ENCODE results near the gene BCOR. TPM values are rescaled to one million over a fixed set of nuclear protein-coding genes. Genes with fewer than 3 reads are reported as not detected.
A peak's percentile ranks its signal among the peaks of the same experiment; 100 is the strongest.

BCOR gene
- total and polyA plus RNA-seq, 4 donors = 5.6 to 23.0 (median 11.0) TPM

- peak overlapping the region in 1 of 2 donors; percentile 19 for H3K27ac ChIP-seq (ENCODE audit: low read depth in 1 of 2, low read length in 2 of 2)
- no peaks in the 10 kb centered on the region for H3K9me3 ChIP-seq (ENCODE audit: control insufficient read depth in 4 of 4, low read length in 3 of 4)
- WGBS = 41% methylated on average over 7 of the region's 7 CpGs
- no peaks in the 10 kb centered on the region for H3K27me3 ChIP-seq (ENCODE audit: control insufficient read depth in 4 of 4, insufficient read depth in 4 of 4, low read length in 3 of 4)
- H3K9ac ChIP-seq (ENCODE audit: low read depth in 1 of 2, low read length in 2 of 2) = no peak overlapping the region
- TF ChIP-seq HNF4A (conservative IDR thresholded peaks at IDR 0.05) = peak in 1 of 2 donors; percentile 22
- no peak for TF ChIP-seq EGR1 (IDR thresholded peaks at IDR 0.05; ENCODE audit: low read depth in 2 of 2)
- no peak for TF ChIP-seq FOXA2 (IDR thresholded peaks at IDR 0.05)
- peak in 1 of 2 donors; percentile 10 for TF ChIP-seq RAD21 (IDR thresholded peaks at IDR 0.05)
- TF ChIP-seq ATF3 (IDR thresholded peaks at IDR 0.05) = no peak
- TF ChIP-seq RXRA (IDR thresholded peaks at IDR 0.05) = peak; percentile 42 to 51
- no peak for TF ChIP-seq ZBTB33 (IDR thresholded peaks at IDR 0.05)
- TF ChIP-seq JUND (IDR thresholded peaks at IDR 0.05) = peak in 1 of 2 donors; percentile 53
- no peak overlapping the region for H3K4me3 ChIP-seq (ENCODE audit: low read depth in 1 of 3, low read length in 3 of 3)
- no peaks in the 10 kb centered on the region for H3K36me3 ChIP-seq (ENCODE audit: control insufficient read depth in 4 of 4, insufficient read depth in 3 of 4, low read depth in 1 of 4, low read length in 3 of 4)
- DNase-seq (ENCODE audit: low spot score) = no peak
- peaks cover 0 to 2% (median 0%) of the 10 kb centered on the region in 4 donors for H3K4me1 ChIP-seq (ENCODE audit: control insufficient read depth in 4 of 4, insufficient read depth in 4 of 4, low read length in 3 of 4)
Observed at GRCh38 chrX:40132751-40133150, 35.0 kb upstream of the BCOR start.

GRCh38 chrX:40131654-40132337, 34.0 kb upstream of the BCOR start:
- TF ChIP-seq FOXA1 (IDR thresholded peaks at IDR 0.05) = no peak
- no peak for TF ChIP-seq RAD21 (IDR thresholded peaks at IDR 0.05)
- WGBS = 98% methylated on average over 10 of the region's 10 CpGs
- DNase-seq (ENCODE audit: low spot score) = no peak
- Histone ChIP-seq H3K36me3 (ENCODE audit: control insufficient read depth in 4 of 4, insufficient read depth in 3 of 4, low read depth in 1 of 4, low read length in 3 of 4) (no peaks in the 10 kb centered on the region), H3K4me3 (ENCODE audit: low read depth in 1 of 3, low read length in 3 of 3) (no peak overlapping the region), H3K27ac (ENCODE audit: low read depth in 1 of 2, low read length in 2 of 2) (no peak overlapping the region), H3K4me1 (ENCODE audit: control insufficient read depth in 4 of 4, insufficient read depth in 4 of 4, low read length in 3 of 4) (peaks cover 0 to 2% (median 0%) of the 10 kb centered on the region in 4 donors), H3K9ac (ENCODE audit: low read depth in 1 of 2, low read length in 2 of 2) (no peak overlapping the region), H3K27me3 (ENCODE audit: control insufficient read depth in 4 of 4, insufficient read depth in 4 of 4, low read length in 3 of 4) (no peaks in the 10 kb centered on the region), H3K9me3 (ENCODE audit: control insufficient read depth in 4 of 4, low read length in 3 of 4) (no peaks in the 10 kb centered on the region)

- peaks cover 0 to 2% (median 0%) of the 10 kb centered on the region in 4 donors for H3K4me1 ChIP-seq (ENCODE audit: control insufficient read depth in 4 of 4, insufficient read depth in 4 of 4, low read length in 3 of 4)
- H3K4me3 ChIP-seq (ENCODE audit: low read depth in 1 of 3, low read length in 3 of 3) = no peak overlapping the region
- no peaks in the 10 kb centered on the region for H3K36me3 ChIP-seq (ENCODE audit: control insufficient read depth in 4 of 4, insufficient read depth in 3 of 4, low read depth in 1 of 4, low read length in 3 of 4)
- 99% methylated on average over 6 of the region's 6 CpGs for WGBS
- no peaks in the 10 kb centered on the region for H3K27me3 ChIP-seq (ENCODE audit: control insufficient read depth in 4 of 4, insufficient read depth in 4 of 4, low read length in 3 of 4)
- no peak overlapping the region for H3K9ac ChIP-seq (ENCODE audit: low read depth in 1 of 2, low read length in 2 of 2)
- no peaks in the 10 kb centered on the region for H3K9me3 ChIP-seq (ENCODE audit: control insufficient read depth in 4 of 4, low read length in 3 of 4)
- DNase-seq (ENCODE audit: low spot score) = no peak
- no peak overlapping the region for H3K27ac ChIP-seq (ENCODE audit: low read depth in 1 of 2, low read length in 2 of 2)
- no peak for TF ChIP-seq YY1 (IDR thresholded peaks at IDR 0.05)
- TF ChIP-seq JUND (IDR thresholded peaks at IDR 0.05) = no peak
- TF ChIP-seq ATF3 (IDR thresholded peaks at IDR 0.05) = no peak
- TF ChIP-seq REST (IDR thresholded peaks at IDR 0.05) = no peak
- TF ChIP-seq ZBTB33 (IDR thresholded peaks at IDR 0.05) = no peak
- TF ChIP-seq GABPA (IDR thresholded peaks at IDR 0.05 in 1 of 2, conservative IDR thresholded peaks at IDR 0.05 in 1 of 2) = no peak
- TF ChIP-seq HNF4G (IDR thresholded peaks at IDR 0.05) = no peak
- TF ChIP-seq FOXA1 (IDR thresholded peaks at IDR 0.05) = no peak
- TF ChIP-seq SP1 (IDR thresholded peaks at IDR 0.05) = no peak
- TF ChIP-seq FOXA2 (IDR thresholded peaks at IDR 0.05) = no peak
- TF ChIP-seq HNF4A (conservative IDR thresholded peaks at IDR 0.05) = no peak
- TF ChIP-seq NR2F2 (IDR thresholded peaks at IDR 0.05) = no peak
- no peak for TF ChIP-seq EGR1 (IDR thresholded peaks at IDR 0.05; ENCODE audit: low read depth in 2 of 2)
- no peak for TF ChIP-seq TAF1 (conservative IDR thresholded peaks at IDR 0.05)
- TF ChIP-seq RAD21 (IDR thresholded peaks at IDR 0.05) = no peak
- TF ChIP-seq RXRA (IDR thresholded peaks at IDR 0.05) = no peak
Observed at GRCh38 chrX:40130207-40130606, 32.4 kb upstream of the BCOR start.
